HepG2 (cell line): ENCODE data around the gene ARID5B. TPM values are rescaled to one million over a fixed set of nuclear protein-coding genes. Genes with fewer than 3 reads are reported as not detected.
A peak's percentile ranks its signal among the peaks of the same experiment; 100 is the strongest.

Experiments used
- ARID5B ChIP-seq: IDR thresholded peaks from 2 replicates; pipeline ENCODE4 v1.4.0; 2020; ENCODE audit warnings: mild to moderate bottlenecking, missing genetic modification reagents
- CEBPZ ChIP-seq: IDR thresholded peaks from 2 replicates; pipeline ENCODE4 v1.6.1; 2012; ENCODE audit warnings: low read length, improper control_type of control experiment
- NCOA2 ChIP-seq: sonication (generic); formaldehyde crosslinking; IDR thresholded peaks from 2 replicates; pipeline ENCODE4 v1.8.0; 2022; ENCODE audit warnings: inconsistent platforms
- NFAT5 ChIP-seq: sonication (generic); formaldehyde crosslinking; IDR thresholded peaks from 2 replicates; pipeline ENCODE4 v1.4.0; 2020; ENCODE audit warnings: missing genetic modification reagents
- REST ChIP-seq, 2 experiments: IDR thresholded peaks; 2 replicates each; pipeline ENCODE4 v1.6.1; 2011 to 2012; ENCODE audit warnings: low read length in 2 of 2, borderline replicate concordance in 1 of 2, low read depth in 1 of 2, mild to moderate bottlenecking in 1 of 2, moderate library complexity in 1 of 2
- RORA ChIP-seq: sonication (generic); formaldehyde crosslinking; IDR thresholded peaks from 2 replicates; pipeline ENCODE4 v1.5.0; 2020; ENCODE audit warnings: mild to moderate bottlenecking, missing genetic modification reagents, moderate library complexity
- SOX5 ChIP-seq: IDR thresholded peaks from 2 replicates; pipeline ENCODE4 v1.6.1; 2016; ENCODE audit warnings: borderline replicate concordance
- polyA plus RNA-seq, 8 experiments: library from polyadenylated mRNA; depleted of rRNA in 3 of 8; stranded (reverse) in 7 of 8; unstranded in 1 of 8; fragments of >200 nt; fragmentation: Illumina TruSeq in 4 of 8; extraction: Trizol in 4 of 8; gene quantifications; 2 replicates each; pipeline versions ENCODE4 v1.2.1 to v1.2.3, GENCODE V29; 2011 to 2016; ENCODE audit warnings: low read depth in 4 of 8, missing spikeins in 1 of 8, mixed read lengths in 1 of 8; ENCODE audit not compliant: insufficient read depth in 1 of 8
- total RNA-seq, 5 experiments: library from RNA; depleted of rRNA; stranded (reverse); fragments of >200 nt; fragmentation: Illumina TruSeq; extraction: Trizol; gene quantifications; 2 replicates each; pipeline ENCODE4 v1.2.3, GENCODE V29; 2016; ENCODE audit warnings: low read depth in 1 of 5

ARID5B gene
- total and polyA plus RNA-seq, 2 of the 13 experiments (the other 11 are each of a cell fraction or from before 2014, with no cell fraction given), result 6.2 to 21.1 TPM

- no peak for TF ChIP-seq CEBPZ
- TF ChIP-seq SOX5 (CRISPR knock-in tag), result peak; percentile 70; the same call in 1 of the 2 replicates
- no peak for TF ChIP-seq NFAT5 (CRISPR knock-in tag)
- TF ChIP-seq NCOA2, result peak; percentile 89
- 0 out of 4 replicates have a peak, but pooled peaks of 1 of the 2 experiments have one; percentile 11 for TF ChIP-seq REST (IDR thresholded peaks at IDR 0.05; ENCODE audit: borderline replicate concordance in 1 of 2, low read depth in 1 of 2, low read length in 2 of 2)
- TF ChIP-seq RORA (CRISPR knock-in tag), result no peak
- peak; percentile 87 for TF ChIP-seq ARID5B (CRISPR knock-in tag)
Observed at GRCh38 chr10:61964949-61965702, 63.6 kb downstream of the ARID5B start (continued).
